Measurements from ENCODE around the gene MLC1.
A peak's percentile ranks its signal among the peaks of the same experiment; 100 is the strongest.

MLC1 gene

DNA sequence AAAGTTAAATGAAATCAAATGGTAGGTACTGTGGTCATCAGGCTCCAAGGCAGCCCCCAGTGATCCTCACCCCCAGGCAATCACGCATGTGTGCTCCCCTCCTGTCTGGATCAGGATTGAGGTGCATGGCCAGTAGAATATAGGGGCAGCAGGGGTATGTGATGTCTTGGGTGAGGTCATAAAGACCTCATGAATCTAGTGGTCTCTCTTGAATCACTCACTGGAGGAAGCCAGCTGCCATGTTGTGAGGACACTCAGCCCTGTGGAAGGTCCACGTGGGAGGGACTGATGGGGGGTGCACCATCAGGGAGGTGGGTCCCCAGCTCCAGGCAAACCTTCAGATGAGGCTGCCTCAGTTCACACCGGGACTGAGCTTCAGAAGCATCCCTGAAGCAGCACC is 65.9 kb downstream of the MLC1 start:
- Histone ChIP-seq H4K8ac (ENCODE audit: low read depth, low read length) (no peak overlapping the region), H3K9me3 (replicated peaks in 1 of 2; ENCODE audit: control insufficient read depth in 2 of 2, insufficient read depth in 1 of 2, low read depth in 1 of 2, low read length in 2 of 2) (peaks cover 0 to 11% of the 10 kb centered on the region in 2 donors), H2AFZ (ENCODE audit: low read length) (no peak overlapping the region), H3K4me1 (ENCODE audit: control insufficient read depth in 2 of 2, insufficient read depth in 1 of 2, low read depth in 1 of 2, low read length in 2 of 2) (peaks cover 4% of the 10 kb centered on the region in 2 donors), H3K4me3 (ENCODE audit: low read length in 2 of 2) (no peak overlapping the region), H3K9ac (ENCODE audit: low read depth, low read length, poor library complexity) (no peak overlapping the region), H3K14ac (ENCODE audit: low read length) (no peak overlapping the region), H3K79me1 (ENCODE audit: low read depth, low read length) (no peaks in the 10 kb centered on the region), H3K36me3 (replicated peaks in 1 of 2; ENCODE audit: control insufficient read depth in 2 of 2, insufficient read depth in 2 of 2, low read length in 2 of 2) (no peaks in the 10 kb centered on the region), H3K23ac (ENCODE audit: low read depth, low read length, poor library complexity) (no peak overlapping the region), H2BK120ac (ENCODE audit: low read depth, low read length) (no peak overlapping the region), H3K18ac (ENCODE audit: low read length) (no peak overlapping the region), H3K27me3 (ENCODE audit: control insufficient read depth in 3 of 3, insufficient read depth in 3 of 3, low read depth in 1 of 3, low read length in 3 of 3) (peaks cover 8 to 52% (median 27%) of the 10 kb centered on the region in 3 experiments), H2BK12ac (ENCODE audit: low read length) (no peak overlapping the region), H2BK15ac (ENCODE audit: low read length) (no peak overlapping the region), H4K91ac (ENCODE audit: low read depth, low read length, poor library complexity) (no peak overlapping the region), H3K4me2 (ENCODE audit: insufficient read depth, low read length, poor library complexity, severe bottlenecking) (no peak overlapping the region), H2AK5ac (ENCODE audit: low read depth, low read length) (no peak overlapping the region), H2BK5ac (ENCODE audit: low read length) (no peak overlapping the region), H3K27ac (replicated peaks; ENCODE audit: low read length) (no peak overlapping the region), H3K4ac (ENCODE audit: low read length) (no peak overlapping the region)
- no peak for DNase-seq (ENCODE audit: low spot score)
- WGBS, 2 donors (ENCODE audit: extremely low coverage in 2 of 2, insufficient read length in 2 of 2, insufficient replicate concordance in 1 of 2), result no CpG with 5 or more reads among the region's 3 CpGs

DNA sequence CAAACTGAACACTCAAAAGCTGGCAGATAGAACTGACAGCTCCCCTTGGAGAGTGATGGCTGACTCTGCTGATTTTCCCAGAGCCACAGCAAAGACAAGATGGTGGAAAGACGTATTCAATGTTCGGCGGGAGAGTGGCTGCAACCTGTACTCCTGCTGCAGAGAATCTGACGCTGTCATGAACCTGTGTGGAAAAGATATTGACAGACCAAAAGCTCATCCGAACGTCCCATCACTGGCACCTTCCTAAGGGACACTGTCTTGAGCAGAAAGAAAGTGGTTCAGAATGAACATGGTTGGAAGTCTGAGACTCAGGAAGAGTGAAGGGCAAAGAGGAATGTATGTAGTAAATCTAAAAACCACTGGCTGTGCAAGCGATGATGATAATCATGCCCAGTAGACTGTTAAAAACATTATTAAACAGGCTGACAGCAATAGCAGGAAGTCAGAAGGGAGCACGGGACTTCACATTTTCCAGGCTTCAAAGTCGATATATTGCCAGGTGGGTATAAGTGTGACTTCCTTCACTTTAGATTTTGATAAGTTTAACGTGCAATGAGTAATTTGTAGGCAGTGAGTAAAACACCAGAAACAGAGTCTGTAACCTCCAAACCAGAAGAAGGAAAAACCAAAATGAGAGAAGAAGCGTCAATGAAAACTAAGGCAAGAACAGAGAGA is 66.5 kb downstream of the MLC1 start:
- Histone ChIP-seq H2BK15ac (ENCODE audit: low read length) (no peak overlapping the region), H3K9ac (ENCODE audit: low read depth, low read length, poor library complexity) (no peak overlapping the region), H3K4me3 (ENCODE audit: low read length in 2 of 2) (no peak overlapping the region), H3K27me3 (ENCODE audit: control insufficient read depth in 3 of 3, insufficient read depth in 3 of 3, low read depth in 1 of 3, low read length in 3 of 3) (peaks cover 8 to 56% (median 33%) of the 10 kb centered on the region in 3 experiments), H3K27ac (replicated peaks; ENCODE audit: low read length) (no peak overlapping the region), H3K14ac (ENCODE audit: low read length) (no peak overlapping the region), H3K23ac (ENCODE audit: low read depth, low read length, poor library complexity) (no peak overlapping the region), H2AK5ac (ENCODE audit: low read depth, low read length) (no peak overlapping the region), H2AFZ (ENCODE audit: low read length) (no peak overlapping the region), H3K36me3 (replicated peaks in 1 of 2; ENCODE audit: control insufficient read depth in 2 of 2, insufficient read depth in 2 of 2, low read length in 2 of 2) (no peaks in the 10 kb centered on the region), H3K79me1 (ENCODE audit: low read depth, low read length) (no peaks in the 10 kb centered on the region), H2BK120ac (ENCODE audit: low read depth, low read length) (no peak overlapping the region), H3K18ac (ENCODE audit: low read length) (no peak overlapping the region), H3K9me3 (replicated peaks in 1 of 2; ENCODE audit: control insufficient read depth in 2 of 2, insufficient read depth in 1 of 2, low read depth in 1 of 2, low read length in 2 of 2) (peaks cover 0 to 11% of the 10 kb centered on the region in 2 donors), H3K4me1 (ENCODE audit: control insufficient read depth in 2 of 2, insufficient read depth in 1 of 2, low read depth in 1 of 2, low read length in 2 of 2) (peaks cover 4 to 6% of the 10 kb centered on the region in 2 donors), H2BK5ac (ENCODE audit: low read length) (no peak overlapping the region), H4K8ac (ENCODE audit: low read depth, low read length) (no peak overlapping the region), H4K91ac (ENCODE audit: low read depth, low read length, poor library complexity) (no peak overlapping the region), H3K4ac (ENCODE audit: low read length) (no peak overlapping the region), H3K4me2 (ENCODE audit: insufficient read depth, low read length, poor library complexity, severe bottlenecking) (no peak overlapping the region), H2BK12ac (ENCODE audit: low read length) (no peak overlapping the region)
- DNase-seq (ENCODE audit: low spot score), result no peak
- WGBS, 2 donors (ENCODE audit: extremely low coverage in 2 of 2, insufficient read length in 2 of 2, insufficient replicate concordance in 1 of 2), result no CpG with 5 or more reads among the region's 11 CpGs

DNA sequence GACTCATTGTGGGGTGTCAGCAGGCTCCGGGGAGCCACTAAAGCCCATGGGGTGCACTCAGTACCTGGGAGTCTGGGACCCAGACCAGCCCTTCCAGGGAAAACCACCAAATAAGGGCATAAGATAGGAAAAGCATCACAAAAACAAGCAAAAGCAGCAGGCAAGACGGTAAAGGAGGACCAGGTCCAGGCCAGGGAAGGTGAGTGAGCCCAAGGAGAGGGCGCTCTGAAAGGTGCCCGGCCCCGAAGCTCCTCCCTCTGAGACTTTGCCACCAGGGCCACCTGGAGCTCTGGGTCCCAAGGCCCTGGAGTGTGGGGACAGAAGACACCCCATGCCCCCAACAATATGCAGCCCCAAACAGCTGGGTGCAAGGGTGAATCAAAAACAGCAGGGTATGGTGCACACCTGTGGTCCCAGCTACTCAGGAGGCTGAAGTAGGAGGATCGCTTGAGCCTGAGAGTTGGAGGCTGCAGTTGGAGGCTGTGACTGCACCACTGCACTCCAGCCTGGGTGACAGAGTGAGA is 67.5 kb downstream of the MLC1 start:
- Histone ChIP-seq H3K9me3 (replicated peaks in 1 of 2; ENCODE audit: control insufficient read depth in 2 of 2, insufficient read depth in 1 of 2, low read depth in 1 of 2, low read length in 2 of 2) (peaks cover 0 to 11% of the 10 kb centered on the region in 2 donors), H4K8ac (ENCODE audit: low read depth, low read length) (no peak overlapping the region), H3K27ac (replicated peaks; ENCODE audit: low read length) (no peak overlapping the region), H2AK5ac (ENCODE audit: low read depth, low read length) (no peak overlapping the region), H3K79me1 (ENCODE audit: low read depth, low read length) (no peaks in the 10 kb centered on the region), H2BK120ac (ENCODE audit: low read depth, low read length) (no peak overlapping the region), H3K14ac (ENCODE audit: low read length) (no peak overlapping the region), H3K27me3 (ENCODE audit: control insufficient read depth in 3 of 3, insufficient read depth in 3 of 3, low read depth in 1 of 3, low read length in 3 of 3) (peaks cover 8 to 66% (median 42%) of the 10 kb centered on the region in 3 experiments), H2BK5ac (ENCODE audit: low read length) (no peak overlapping the region), H3K4ac (ENCODE audit: low read length) (no peak overlapping the region), H3K23ac (ENCODE audit: low read depth, low read length, poor library complexity) (no peak overlapping the region), H3K4me3 (ENCODE audit: low read length in 2 of 2) (no peak overlapping the region), H3K4me1 (ENCODE audit: control insufficient read depth in 2 of 2, insufficient read depth in 1 of 2, low read depth in 1 of 2, low read length in 2 of 2) (peaks cover 4 to 6% of the 10 kb centered on the region in 2 donors), H3K36me3 (replicated peaks in 1 of 2; ENCODE audit: control insufficient read depth in 2 of 2, insufficient read depth in 2 of 2, low read length in 2 of 2) (no peaks in the 10 kb centered on the region), H2BK12ac (ENCODE audit: low read length) (peak overlapping the region; percentile 58), H4K91ac (ENCODE audit: low read depth, low read length, poor library complexity) (no peak overlapping the region), H2BK15ac (ENCODE audit: low read length) (no peak overlapping the region), H3K4me2 (ENCODE audit: insufficient read depth, low read length, poor library complexity, severe bottlenecking) (no peak overlapping the region), H3K9ac (ENCODE audit: low read depth, low read length, poor library complexity) (no peak overlapping the region), H2AFZ (ENCODE audit: low read length) (no peak overlapping the region), H3K18ac (ENCODE audit: low read length) (no peak overlapping the region)
- no peak for DNase-seq (ENCODE audit: low spot score)
- WGBS, 2 donors (ENCODE audit: extremely low coverage in 2 of 2, insufficient read length in 2 of 2, insufficient replicate concordance in 1 of 2), result no CpG with 5 or more reads among the region's 6 CpGs

DNA sequence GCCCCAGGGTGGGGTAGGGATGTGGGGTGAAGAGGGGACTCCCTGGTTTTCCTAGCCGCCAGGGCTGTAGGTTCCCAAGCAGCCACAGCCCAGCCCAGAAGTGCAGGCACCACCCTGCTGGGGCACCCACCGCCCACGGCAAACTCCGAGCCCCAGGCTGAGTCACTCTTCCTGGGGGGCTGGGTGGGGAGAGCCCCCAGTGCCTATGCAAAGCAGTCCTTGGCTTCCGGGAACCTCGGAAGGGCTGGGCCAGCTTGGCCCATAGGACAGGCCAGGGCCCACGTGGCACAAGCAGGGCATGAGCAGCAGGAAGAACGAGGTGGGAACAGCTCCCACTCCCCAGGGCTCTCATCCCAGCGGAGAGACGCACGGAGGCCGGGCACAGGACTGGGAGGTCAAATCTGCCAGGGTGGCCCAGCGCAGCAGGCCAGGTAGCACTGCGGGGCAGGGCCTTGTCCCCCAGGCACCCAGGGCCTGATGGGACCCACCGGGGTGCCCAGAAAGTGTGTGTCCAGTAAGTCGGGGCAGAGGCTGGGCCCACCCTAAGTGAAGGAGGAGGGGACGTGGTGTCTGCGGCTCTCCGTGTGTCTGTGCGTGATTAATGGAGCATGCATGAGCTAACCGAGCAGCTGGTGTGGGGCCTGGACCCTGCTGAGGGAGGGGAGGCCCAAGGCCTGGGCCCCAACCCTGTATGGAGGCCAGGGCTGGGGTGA is 68.1 kb downstream of the MLC1 start:
- Histone ChIP-seq H2AFZ (ENCODE audit: low read length) (no peak overlapping the region), H4K8ac (ENCODE audit: low read depth, low read length) (no peak overlapping the region), H4K91ac (ENCODE audit: low read depth, low read length, poor library complexity) (no peak overlapping the region), H2AK5ac (ENCODE audit: low read depth, low read length) (peak overlapping the region; percentile 63), H3K4me3 (ENCODE audit: low read length in 2 of 2) (no peak overlapping the region), H3K27me3 (ENCODE audit: control insufficient read depth in 3 of 3, insufficient read depth in 3 of 3, low read depth in 1 of 3, low read length in 3 of 3) (peaks cover 8 to 72% (median 48%) of the 10 kb centered on the region in 3 experiments), H3K18ac (ENCODE audit: low read length) (peak overlapping the region; percentile 38), H2BK120ac (ENCODE audit: low read depth, low read length) (no peak overlapping the region), H3K27ac (replicated peaks; ENCODE audit: low read length) (no peak overlapping the region), H3K79me1 (ENCODE audit: low read depth, low read length) (no peaks in the 10 kb centered on the region), H3K9me3 (replicated peaks in 1 of 2; ENCODE audit: control insufficient read depth in 2 of 2, insufficient read depth in 1 of 2, low read depth in 1 of 2, low read length in 2 of 2) (peaks cover 0 to 8% of the 10 kb centered on the region in 2 donors), H3K4me2 (ENCODE audit: insufficient read depth, low read length, poor library complexity, severe bottlenecking) (no peak overlapping the region), H3K4me1 (ENCODE audit: control insufficient read depth in 2 of 2, insufficient read depth in 1 of 2, low read depth in 1 of 2, low read length in 2 of 2) (peaks cover 4 to 6% of the 10 kb centered on the region in 2 donors), H3K23ac (ENCODE audit: low read depth, low read length, poor library complexity) (peak overlapping the region; percentile 52), H2BK5ac (ENCODE audit: low read length) (no peak overlapping the region), H2BK12ac (ENCODE audit: low read length) (peak overlapping the region; percentile 58), H2BK15ac (ENCODE audit: low read length) (no peak overlapping the region), H3K4ac (ENCODE audit: low read length) (no peak overlapping the region), H3K9ac (ENCODE audit: low read depth, low read length, poor library complexity) (peak overlapping the region; percentile 70), H3K14ac (ENCODE audit: low read length) (peak overlapping the region; percentile 94), H3K36me3 (replicated peaks in 1 of 2; ENCODE audit: control insufficient read depth in 2 of 2, insufficient read depth in 2 of 2, low read length in 2 of 2) (no peaks in the 10 kb centered on the region)
- DNase-seq (ENCODE audit: low spot score), result no peak
- no CpG with 5 or more reads among the region's 21 CpGs for WGBS, 2 donors (ENCODE audit: extremely low coverage in 2 of 2, insufficient read length in 2 of 2, insufficient replicate concordance in 1 of 2)
